IMR-90 (cell line): ENCODE results near the gene PLEK. TPM values are rescaled to one million over a fixed set of nuclear protein-coding genes. Genes with fewer than 3 reads are reported as not detected.

Experiments used
- ATAC-seq: fragments of 200-7000 bp; cut with Tn5 transposase; 2 replicates; pipeline ENCODE4 v1.9.1; 2020; ENCODE audit warnings: low read depth, mild to moderate bottlenecking, moderate library complexity
- BruUV-seq: library from RNA; stranded (reverse); fragments of 400-500 nt; replicated peaks from 2 replicates; lab custom pipeline; 2021; lab: Mats Ljungman, UMichigan
- CTCF ChIA-PET: fragments of 300-600 bp; formaldehyde crosslinking; extraction: SDS; loops from one replicate; lab custom pipeline; 2021; ENCODE audit warnings: antibody characterized with exemption; lab: Yijun Ruan, JAX
- POLR2A ChIA-PET: fragments of 300-600 bp; sonication (Branson Sonifier 250); formaldehyde crosslinking; loops from one replicate; lab custom pipeline; 2022; ENCODE audit warnings: antibody characterized with exemption; ENCODE audit not compliant: unreplicated experiment; lab: Charles Lee
- DNase-seq: peaks from one replicate; pipeline ENCODE4 v3.0.0; 2013
- H2AFZ ChIP-seq: replicated peaks from 2 replicates; pipeline ENCODE3; 2013; ENCODE audit warnings: low read length, mild to moderate bottlenecking; ENCODE audit not compliant: poor library complexity
- H2AK5ac ChIP-seq: 2 replicates; pipeline ENCODE4 v1.6.1; 2013; ENCODE audit warnings: low read depth, low read length, inconsistent platforms
- H2AK9ac ChIP-seq: replicated peaks from 2 replicates; pipeline ENCODE3; 2013; ENCODE audit warnings: mild to moderate bottlenecking, low read depth, low read length, moderate library complexity; ENCODE audit not compliant: poor library complexity
- H2BK120ac ChIP-seq: 2 replicates; pipeline ENCODE4 v1.6.1; 2013; ENCODE audit warnings: low read depth, low read length, inconsistent platforms
- H2BK15ac ChIP-seq: 3 replicates; pipeline ENCODE4 v1.6.1; 2013; ENCODE audit warnings: low read depth, low read length, inconsistent platforms
- H2BK20ac ChIP-seq: 2 replicates; pipeline ENCODE4 v1.6.1; 2013; ENCODE audit warnings: low read depth, mild to moderate bottlenecking, inconsistent platforms, low read length, moderate library complexity
- H2BK5ac ChIP-seq: 2 replicates; pipeline ENCODE4 v1.6.1; 2013; ENCODE audit warnings: mild to moderate bottlenecking, low read depth, low read length, inconsistent platforms; ENCODE audit not compliant: poor library complexity, severe bottlenecking
- H3K14ac ChIP-seq: replicated peaks from 2 replicates; pipeline ENCODE4 v1.6.1; 2013; ENCODE audit warnings: low read depth, low read length, inconsistent platforms
- H3K18ac ChIP-seq: 2 replicates; pipeline ENCODE4 v1.6.1; 2013; ENCODE audit warnings: low read depth, low read length, control low read depth
- H3K23ac ChIP-seq: 2 replicates; pipeline ENCODE4 v1.6.1; 2013; ENCODE audit warnings: low read depth, low read length, inconsistent platforms
- H3K27ac ChIP-seq: 2 replicates; pipeline ENCODE4 v1.5.1; 2013; ENCODE audit warnings: mild to moderate bottlenecking, control low read depth, low read length; ENCODE audit not compliant: insufficient read depth
- H3K27me3 ChIP-seq: 2 replicates; pipeline ENCODE4 v1.6.1; 2013; ENCODE audit warnings: low read length; ENCODE audit not compliant: control insufficient read depth, insufficient read depth
- H3K36me3 ChIP-seq: 2 replicates; pipeline ENCODE4 v1.6.1; 2013; ENCODE audit warnings: low read length, mixed read lengths; ENCODE audit not compliant: control insufficient read depth, insufficient read depth
- H3K4ac ChIP-seq: 2 replicates; pipeline ENCODE4 v1.6.1; 2013; ENCODE audit warnings: low read depth, low read length, inconsistent platforms
- H3K4me1 ChIP-seq: 2 replicates; pipeline ENCODE4 v1.6.1; 2013; ENCODE audit warnings: low read length, mixed read lengths; ENCODE audit not compliant: control insufficient read depth, insufficient read depth
- H3K4me2 ChIP-seq: 2 replicates; pipeline ENCODE4 v1.6.1; 2013; ENCODE audit warnings: low read depth, mild to moderate bottlenecking, control low read depth, low read length, moderate library complexity
- H3K4me3 ChIP-seq: 2 replicates; pipeline ENCODE4 v1.5.1; 2013; ENCODE audit warnings: low read depth, mild to moderate bottlenecking, control low read depth, low read length, moderate library complexity; ENCODE audit not compliant: insufficient read depth
- H3K56ac ChIP-seq: 2 replicates; pipeline ENCODE4 v1.6.1; 2013; ENCODE audit warnings: low read length, inconsistent platforms; ENCODE audit not compliant: insufficient read depth; ENCODE audit errors: extremely low read depth
- H3K79me1 ChIP-seq, 2 experiments: 2 replicates each; pipeline ENCODE4 v1.6.1; 2013; ENCODE audit warnings: low read length in 2 of 2, inconsistent platforms in 1 of 2, low read depth in 1 of 2
- H3K9ac ChIP-seq: 2 replicates; pipeline ENCODE4 v1.6.1; 2013; ENCODE audit warnings: low read depth, low read length, control low read depth
- H3K9me1 ChIP-seq: 2 replicates; pipeline ENCODE4 v1.6.1; 2013; ENCODE audit warnings: low read length, inconsistent platforms; ENCODE audit not compliant: insufficient read depth
- H3K9me3 ChIP-seq: 2 replicates; pipeline ENCODE4 v1.6.1; 2013; ENCODE audit warnings: low read length; ENCODE audit not compliant: control insufficient read depth, insufficient read depth
- H4K20me1 ChIP-seq: 2 replicates; pipeline ENCODE4 v1.6.1; 2013; ENCODE audit warnings: low read length, inconsistent platforms; ENCODE audit not compliant: insufficient read depth
- H4K5ac ChIP-seq: 2 replicates; pipeline ENCODE4 v1.6.1; 2013; ENCODE audit warnings: mild to moderate bottlenecking, low read depth, low read length, control low read depth
- H4K8ac ChIP-seq, 2 experiments: 2 replicates each; pipeline ENCODE4 v1.6.1; 2013; ENCODE audit warnings: low read depth in 2 of 2, low read length in 2 of 2, control low read depth in 1 of 2, inconsistent platforms in 1 of 2
- H4K91ac ChIP-seq: 2 replicates; pipeline ENCODE4 v1.6.1; 2013; ENCODE audit warnings: low read depth, low read length, inconsistent platforms; ENCODE audit not compliant: insufficient read depth
- ELK1 ChIP-seq: fragments of 150-350 bp; IDR thresholded peaks from 2 replicates; pipeline ENCODE4 v1.6.1; 2016; ENCODE audit warnings: low read depth, mild to moderate bottlenecking, low read length, moderate library complexity, borderline replicate concordance
- FOS ChIP-seq: fragments of 150-350 bp; IDR thresholded peaks from 2 replicates; pipeline ENCODE4 v1.6.1; 2016; ENCODE audit warnings: low read depth, low read length
- POLR2A ChIP-seq: IDR thresholded peaks from 2 replicates; pipeline ENCODE4 v1.6.1; 2012; ENCODE audit warnings: mild to moderate bottlenecking, low read depth, low read length
- WGBS, 2 experiments: methylation state at CpG; one replicate each; pipeline versions ENCODE4 v1.1.5 to v1.1.7; 2013; ENCODE audit warnings: missing lambda C conversion rate in 2 of 2; ENCODE audit not compliant: insufficient read length in 1 of 2; ENCODE audit errors: extremely low coverage in 2 of 2; 5-methylcytosine and 5-hydroxymethylcytosine counted together
- dilution Hi-C: fragments of 300-500 bp; cut with HindIII; formaldehyde crosslinking; loops from one replicate; pipeline ENCODE4 v1.14.3; 2018; ENCODE audit warnings: low sequenced_read_pairs; ENCODE audit not compliant: unreplicated experiment
- in situ Hi-C: fragments of 300-500 bp; cut with MboI; formaldehyde crosslinking; loops from 3 replicates; pipeline ENCODE4 v1.14.3; 2019; ENCODE audit warnings: low sequenced_read_pairs, inconsistent platforms, mixed read lengths
- intact Hi-C: fragments of 100-400 bp; cut with micrococcal nuclease; formaldehyde crosslinking; loops from 2 replicates; pipeline ENCODE4 v1.10.0; 2022
- polyA plus RNA-seq, 3 experiments: library from polyadenylated mRNA; depleted of rRNA; stranded (reverse); fragments of >200 nt; gene quantifications; 2 replicates each; pipeline ENCODE4 v1.2.3, GENCODE V29; 2012; ENCODE audit warnings: low replicate concordance in 1 of 3
- total RNA-seq: library from RNA; depleted of rRNA; stranded (reverse); fragments of >200 nt; gene quantifications from 2 replicates; pipeline ENCODE4 v1.2.3, GENCODE V29; 2012

The PLEK gene
- total and polyA plus RNA-seq, 2 of the 4 experiments (the other 2 are of a cell fraction): under 0.01 TPM; not detected in 1

GRCh38 chr2:68391869-68392268 lies 26.8 kb downstream of the PLEK start:
- Histone ChIP-seq H2AFZ (no peak overlapping the region), H2AK9ac (no peak overlapping the region), H3K4ac (no peak overlapping the region), H3K9me1 (no peaks in the 10 kb centered on the region), H3K4me2 (no peak overlapping the region), H3K56ac (no peak overlapping the region), H3K9ac (no peak overlapping the region), H3K36me3 (no peaks in the 10 kb centered on the region), H2BK5ac (no peak overlapping the region), H3K4me3 (no peak overlapping the region), H3K27me3 (peaks cover 58% of the 10 kb centered on the region), H3K14ac (no peak overlapping the region), H3K18ac (no peak overlapping the region), H4K20me1 (no peaks in the 10 kb centered on the region), H3K4me1 (no peaks in the 10 kb centered on the region), H4K8ac (no peak overlapping the region), H3K79me1 (no peaks in the 10 kb centered on the region), H3K23ac (no peak overlapping the region), H2BK120ac (no peak overlapping the region), H2BK15ac (no peak overlapping the region), H4K91ac (no peak overlapping the region), H3K27ac (no peak overlapping the region), H2BK20ac (no peak overlapping the region), H2AK5ac (no peak overlapping the region), H4K5ac (no peak overlapping the region), H3K9me3 (0 out of 2 replicates have a peak, but pooled peaks cover 3% of the 10 kb centered on the region)
- no peak for ATAC-seq
- in situ Hi-C loops (no loop called here), dilution Hi-C loops (no loop called here), intact Hi-C loops (no loop called here)
- TF ChIP-seq POLR2A: no peak
- TF ChIP-seq FOS: no peak
- TF ChIP-seq ELK1: no peak
- ChIA-PET POLR2A (no interaction called here), CTCF (no interaction called here)
- no peak for DNase-seq
- WGBS, 2 experiments: 33% methylated on average over 1 of the region's 2 CpGs; no CpG with 5 or more reads in 1 of the 2 experiments
- no TSS peak for BruUV-seq
